Thyroid gland (tissue), 4 donors: ENCODE data around the gene STARD10. TPM values are rescaled to one million over a fixed set of nuclear protein-coding genes. Genes with fewer than 3 reads are reported as not detected.

ENCODE experiments used
- DNase-seq, 2 donors: peaks; one replicate each; pipeline ENCODE4 v3.0.0-alpha.2; 2019
- H3K27ac ChIP-seq, 3 donors: fragments of 200-600 bp; sonication (generic); 1 replicate in 2 of 3; 2 replicates in 1 of 3; pipeline ENCODE4 v1.5.1; 2016 to 2019; ENCODE audit warnings: mild to moderate bottlenecking in 1 of 3, moderate library complexity in 1 of 3
- H3K27me3 ChIP-seq: fragments of 200-600 bp; sonication (generic); one replicate; pipeline ENCODE4 v1.5.1; 2019
- H3K36me3 ChIP-seq, 2 donors: fragments of 200-600 bp; sonication (generic); one replicate each; pipeline ENCODE4 v1.5.1; 2016 to 2019
- H3K4me1 ChIP-seq, 2 donors: fragments of 200-600 bp; sonication (generic); one replicate each; pipeline ENCODE4 v1.5.1; 2017 to 2019
- H3K4me3 ChIP-seq, 3 donors: fragments of 200-600 bp; sonication (generic); replicated peaks in 1 of 3; 1 replicate in 2 of 3; 2 replicates in 1 of 3; pipeline ENCODE4 v1.5.1; 2016; ENCODE audit warnings: mild to moderate bottlenecking in 1 of 3
- H3K9me3 ChIP-seq: fragments of 200-600 bp; sonication (generic); one replicate; pipeline ENCODE4 v1.5.1; 2017
- POLR2A ChIP-seq, 2 donors: fragments of 450-650 bp; IDR thresholded peaks; one replicate each; pipeline ENCODE4 v1.6.1; 2017; ENCODE audit warnings: antibody characterized with exemption in 2 of 2, mild to moderate bottlenecking in 2 of 2, moderate library complexity in 1 of 2
- WGBS, 2 donors: methylation state at CpG; one replicate each; pipeline ENCODE4 v1.1.5; 2017; 5-methylcytosine and 5-hydroxymethylcytosine counted together
- intact Hi-C: fragments of 100-400 bp; cut with DNase I; formaldehyde crosslinking; loops from one replicate; pipeline ENCODE4 v1.15.1; 2023
- microRNA-seq: library from miRNA; unstranded; fragments of <30 nt; microRNA quantifications from one replicate; pipeline ENCODE4, GENCODE V29; 2016
- small RNA-seq: library from RNA; depleted of rRNA; stranded (forward); fragments of <200 nt; gene quantifications from one replicate; pipeline ENCODE3, GENCODE V24; 2016
- total RNA-seq, 4 donors: library from RNA; depleted of rRNA; stranded (reverse); fragments of >200 nt; gene quantifications; one replicate each; pipeline ENCODE4 v1.2.3, GENCODE V29; 2016
- TF ChIP-seq, protein P1 (sequence below), 6 experiments: fragments of 200-600 bp in 3 of 6; fragments of 450-650 bp in 3 of 6; sonication (generic) in 3 of 6; IDR thresholded peaks; one replicate each; pipeline ENCODE4 v1.5.1; 2016 to 2019; ENCODE audit warnings: antibody characterized with exemption in 6 of 6, mild to moderate bottlenecking in 2 of 6, inconsistent platforms in 1 of 6, moderate library complexity in 1 of 6

The STARD10 gene
- total RNA-seq, 4 donors from 2014 or later, result 67.7 to 113 (median 82.0) TPM

- TF ChIP-seq, protein P1, sequence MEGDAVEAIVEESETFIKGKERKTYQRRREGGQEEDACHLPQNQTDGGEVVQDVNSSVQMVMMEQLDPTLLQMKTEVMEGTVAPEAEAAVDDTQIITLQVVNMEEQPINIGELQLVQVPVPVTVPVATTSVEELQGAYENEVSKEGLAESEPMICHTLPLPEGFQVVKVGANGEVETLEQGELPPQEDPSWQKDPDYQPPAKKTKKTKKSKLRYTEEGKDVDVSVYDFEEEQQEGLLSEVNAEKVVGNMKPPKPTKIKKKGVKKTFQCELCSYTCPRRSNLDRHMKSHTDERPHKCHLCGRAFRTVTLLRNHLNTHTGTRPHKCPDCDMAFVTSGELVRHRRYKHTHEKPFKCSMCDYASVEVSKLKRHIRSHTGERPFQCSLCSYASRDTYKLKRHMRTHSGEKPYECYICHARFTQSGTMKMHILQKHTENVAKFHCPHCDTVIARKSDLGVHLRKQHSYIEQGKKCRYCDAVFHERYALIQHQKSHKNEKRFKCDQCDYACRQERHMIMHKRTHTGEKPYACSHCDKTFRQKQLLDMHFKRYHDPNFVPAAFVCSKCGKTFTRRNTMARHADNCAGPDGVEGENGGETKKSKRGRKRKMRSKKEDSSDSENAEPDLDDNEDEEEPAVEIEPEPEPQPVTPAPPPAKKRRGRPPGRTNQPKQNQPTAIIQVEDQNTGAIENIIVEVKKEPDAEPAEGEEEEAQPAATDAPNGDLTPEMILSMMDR (IDR thresholded peaks at IDR 0.05), result no peak
- no peak for TF ChIP-seq POLR2A (IDR thresholded peaks at IDR 0.05)
- H3K4me3 ChIP-seq, result no peak overlapping the region
- no peaks in the 10 kb centered on the region for H3K9me3 ChIP-seq
- peak in 1 of 2 donors; percentile 45 for DNase-seq
- WGBS, 2 donors, result 66 to 81% methylated on average over 9 to 12 of the region's 12 CpGs
- no peaks in the 10 kb centered on the region for H3K27me3 ChIP-seq
- H3K36me3 ChIP-seq, result peaks cover 53 to 62% of the 10 kb centered on the region in 2 donors
- intact Hi-C loops, result no loop called here
- peak overlapping the region in 1 of 3 donors; percentile 6 for H3K27ac ChIP-seq
- H3K4me1 ChIP-seq, result peaks cover 17 to 44% of the 10 kb centered on the region in 2 donors
Observed at GRCh38 chr11:72705442-72706365, 88.1 kb downstream of the STARD10 start.

DNA sequence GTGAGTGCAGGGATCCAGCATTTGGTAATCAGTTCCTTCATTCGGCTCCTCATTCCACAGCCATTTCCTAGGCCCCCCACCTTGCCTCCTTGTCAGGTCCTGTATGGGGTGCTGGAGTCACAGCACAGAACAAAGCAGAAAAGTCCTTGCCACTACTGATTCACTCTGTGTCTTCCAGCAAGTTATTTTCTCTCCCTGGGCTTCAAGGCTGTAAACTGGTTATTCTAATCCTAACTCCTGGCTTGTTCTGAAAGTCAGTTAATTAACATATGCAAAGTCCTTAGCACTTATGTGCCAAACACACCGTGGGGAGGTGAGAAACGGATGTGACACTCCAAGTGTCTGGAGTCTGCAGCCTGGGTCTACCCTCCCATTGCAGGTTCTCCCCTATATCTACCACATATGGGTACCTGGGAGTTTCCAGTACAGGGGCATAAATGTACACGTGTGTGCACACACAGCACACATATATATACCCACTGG lies 89.0 kb downstream of the STARD10 start:
- peaks cover 47 to 60% of the 10 kb centered on the region in 2 donors for H3K36me3 ChIP-seq
- peaks cover 17 to 44% of the 10 kb centered on the region in 2 donors for H3K4me1 ChIP-seq
- TF ChIP-seq POLR2A (IDR thresholded peaks at IDR 0.05), result no peak
- TF ChIP-seq, protein P1 (IDR thresholded peaks at IDR 0.05), result no peak
- H3K9me3 ChIP-seq, result no peaks in the 10 kb centered on the region
- peak overlapping the region in 1 of 3 donors; percentile 44 for H3K27ac ChIP-seq
- H3K4me3 ChIP-seq, result no peak overlapping the region
- DNase-seq, result no peak
- no peaks in the 10 kb centered on the region for H3K27me3 ChIP-seq
- intact Hi-C loops, result no loop called here
- 70 to 75% methylated on average over 4 of the region's 4 CpGs for WGBS, 2 donors

Small RNA genes lying within 50 kb of the gene (microRNA-seq; reads per million reads assigned to microRNA genes)
- not detected for gene MIR4692

Small RNA genes lying within 50 kb of the gene (small RNA-seq; reads per million reads assigned to genes)
- gene MIR4692 (not detected), gene RF00019 (not detected)

Other genes with a start within 250 kb of the STARD10 start
- 10 to 100 TPM; 40.2 to 69.6 (median 50.4) TPM for gene PDE2A, start 119.6 kb downstream of the STARD10 start, total RNA-seq
- 100 to 1,000 TPM in 3 of 4 donors, 10 to 100 TPM in 1; 90.3 to 146 (median 122) TPM for gene ARAP1, start 41.6 kb downstream of the STARD10 start, total RNA-seq
- gene ATG16L2, start 20.4 kb upstream of the STARD10 start, total RNA-seq, result 10 to 100 TPM; 22.1 to 45.1 (median 40.6) TPM